Esophagus squamous epithelium (tissue), 4 donors: ENCODE measurements around the gene CEMIP.

Source experiments
- CTCF ChIP-seq, 6 experiments: fragments of 450-650 bp in 4 of 6; fragments of 200-600 bp in 2 of 6; sonication (generic) in 2 of 6; IDR thresholded peaks; one replicate each; pipeline ENCODE4 v1.5.1; 2016 to 2019; ENCODE audit warnings: antibody characterized with exemption in 6 of 6, mild to moderate bottlenecking in 4 of 6, moderate library complexity in 4 of 6
- POLR2A ChIP-seq, 4 donors: fragments of 450-650 bp; IDR thresholded peaks; one replicate each; pipeline ENCODE4 v1.6.1; 2017; ENCODE audit warnings: antibody characterized with exemption in 4 of 4, mild to moderate bottlenecking in 4 of 4, moderate library complexity in 3 of 4

GRCh38 chr15:80745888-80746287 is 33.3 kb upstream of the CEMIP start:
- TF ChIP-seq CTCF (IDR thresholded peaks at IDR 0.05): no peak
- no peak for TF ChIP-seq POLR2A (IDR thresholded peaks at IDR 0.05)
